Measurements from ENCODE around the gene MCOLN2.

- TF ChIP-seq CTCF (IDR thresholded peaks at IDR 0.05; ENCODE audit: low read depth, low read length) (no peak), POLR2A (IDR thresholded peaks at IDR 0.05; ENCODE audit: extremely low read depth, insufficient read length) (no peak)
Measured at GRCh38 chr1:84991097-84991920, 5.6 kb downstream of the MCOLN2 start.
